H9 (cell line): ENCODE measurements around the gene DCAF7. TPM values are rescaled to one million over a fixed set of nuclear protein-coding genes. Genes with fewer than 3 reads are reported as not detected.

Experiments used
- DNase-seq: peaks from one replicate; pipeline ENCODE4 v3.0.0-alpha.2; 2017
- H2AFZ ChIP-seq: one replicate; pipeline ENCODE4 v1.6.1; 2013; ENCODE audit warnings: mild to moderate bottlenecking, low read length, control low read depth, moderate library complexity
- H2AK5ac ChIP-seq: 2 replicates; pipeline ENCODE4 v1.6.1; 2013; ENCODE audit warnings: low read length, control low read depth, mixed read lengths; ENCODE audit not compliant: insufficient read length
- H2BK120ac ChIP-seq: one replicate; pipeline ENCODE4 v1.6.1; 2013; ENCODE audit warnings: low read depth, mild to moderate bottlenecking, low read length, control low read depth, inconsistent platforms; ENCODE audit not compliant: poor library complexity, severe bottlenecking
- H2BK12ac ChIP-seq: 2 replicates; pipeline ENCODE4 v1.6.1; 2013; ENCODE audit warnings: low read length, control low read depth, mixed read lengths, low read depth; ENCODE audit not compliant: insufficient read length
- H2BK15ac ChIP-seq: 2 replicates; pipeline ENCODE4 v1.6.1; 2013; ENCODE audit warnings: low read depth, low read length, control low read depth
- H2BK20ac ChIP-seq: one replicate; pipeline ENCODE4 v1.6.1; 2013; ENCODE audit warnings: low read depth, mild to moderate bottlenecking, low read length, control low read depth, inconsistent platforms; ENCODE audit not compliant: poor library complexity, severe bottlenecking
- H2BK5ac ChIP-seq: 2 replicates; pipeline ENCODE4 v1.6.1; 2013; ENCODE audit warnings: low read length, control low read depth, mixed read lengths; ENCODE audit not compliant: insufficient read length
- H3K14ac ChIP-seq: 2 replicates; pipeline ENCODE4 v1.6.1; 2013; ENCODE audit warnings: low read length, control low read depth; ENCODE audit not compliant: insufficient read depth
- H3K18ac ChIP-seq: 2 replicates; pipeline ENCODE4 v1.6.1; 2013; ENCODE audit warnings: low read depth, mild to moderate bottlenecking, mixed read lengths, low read length, control low read depth; ENCODE audit not compliant: insufficient read length
- H3K23ac ChIP-seq: 2 replicates; pipeline ENCODE4 v1.6.1; 2013; ENCODE audit warnings: low read length, control low read depth, mixed read lengths, low read depth; ENCODE audit not compliant: insufficient read length
- H3K23me2 ChIP-seq: 2 replicates; pipeline ENCODE4 v1.6.1; 2013; ENCODE audit warnings: low read depth, mild to moderate bottlenecking, mixed read lengths, low read length, control low read depth; ENCODE audit not compliant: insufficient read length, poor library complexity, severe bottlenecking
- H3K27ac ChIP-seq: 2 replicates; pipeline ENCODE4 v1.5.1; 2013; ENCODE audit warnings: low read length, control low read depth, mixed read lengths, low read depth; ENCODE audit not compliant: insufficient read length
- H3K27me3 ChIP-seq: 2 replicates; pipeline ENCODE4 v1.6.1; 2013; ENCODE audit warnings: low read length, control low read depth, inconsistent platforms; ENCODE audit not compliant: insufficient read depth
- H3K4ac ChIP-seq: 2 replicates; pipeline ENCODE4 v1.6.1; 2013; ENCODE audit warnings: low read depth, mild to moderate bottlenecking, control low read depth, inconsistent platforms, low read length, moderate library complexity
- H3K4me1 ChIP-seq: 2 replicates; pipeline ENCODE4 v1.6.1; 2013; ENCODE audit warnings: low read length, control low read depth, inconsistent platforms; ENCODE audit not compliant: insufficient read depth
- H3K4me2 ChIP-seq: 2 replicates; pipeline ENCODE4 v1.6.1; 2013; ENCODE audit warnings: low read length, control low read depth, mixed read lengths; ENCODE audit not compliant: insufficient read length, insufficient read depth
- H3K56ac ChIP-seq: 2 replicates; pipeline ENCODE4 v1.6.1; 2013; ENCODE audit warnings: low read depth, mild to moderate bottlenecking, mixed read lengths, low read length, control low read depth; ENCODE audit not compliant: insufficient read length
- H3K79me1 ChIP-seq: 2 replicates; pipeline ENCODE4 v1.6.1; 2013; ENCODE audit warnings: low read depth, mild to moderate bottlenecking, moderate library complexity, low read length, control low read depth, inconsistent platforms; ENCODE audit not compliant: insufficient read depth, poor library complexity, severe bottlenecking
- H3K79me2 ChIP-seq: 2 replicates; pipeline ENCODE4 v1.6.1; 2013; ENCODE audit warnings: low read length, control low read depth, inconsistent platforms; ENCODE audit not compliant: insufficient read depth
- H3K9ac ChIP-seq: 2 replicates; pipeline ENCODE4 v1.6.1; 2013; ENCODE audit warnings: low read length, control low read depth, mixed read lengths; ENCODE audit not compliant: insufficient read length; ENCODE audit errors: extremely low read depth
- H3K9me3 ChIP-seq: one replicate; pipeline ENCODE4 v1.6.1; 2013; ENCODE audit warnings: low read depth, low read length, inconsistent platforms; ENCODE audit not compliant: control insufficient read depth
- H3T11ph ChIP-seq: one replicate; pipeline ENCODE4 v1.6.1; 2013; ENCODE audit warnings: mild to moderate bottlenecking, low read length, control low read depth, inconsistent platforms
- H4K20me1 ChIP-seq: one replicate; pipeline ENCODE4 v1.6.1; 2013; ENCODE audit not compliant: control insufficient read depth, insufficient read length, insufficient read depth
- H4K5ac ChIP-seq: 2 replicates; pipeline ENCODE4 v1.6.1; 2013; ENCODE audit warnings: low read depth, mild to moderate bottlenecking, mixed read lengths, low read length, control low read depth; ENCODE audit not compliant: insufficient read length
- H4K8ac ChIP-seq: replicated peaks from 2 replicates; pipeline ENCODE4 v1.6.1; 2013; ENCODE audit warnings: low read length, control low read depth, mixed read lengths, low read depth; ENCODE audit not compliant: insufficient read length
- H4K91ac ChIP-seq: 2 replicates; pipeline ENCODE4 v1.6.1; 2013; ENCODE audit warnings: low read depth, mild to moderate bottlenecking, moderate library complexity, mixed read lengths, low read length, control low read depth; ENCODE audit not compliant: insufficient read length
- H3K27ac Mint-ChIP-seq, 3 experiments: 2 replicates in 2 of 3; 3 replicates in 1 of 3; pipeline ENCODE4 v1.8.0; 2020 to 2021; ENCODE audit warnings: mixed read lengths in 3 of 3, mild to moderate bottlenecking in 1 of 3, moderate library complexity in 1 of 3
- H3K27me3 Mint-ChIP-seq: 2 replicates; pipeline ENCODE4 v1.8.0; 2021; ENCODE audit warnings: low read depth, mild to moderate bottlenecking, moderate library complexity, mixed read lengths
- H3K36me3 Mint-ChIP-seq, 3 experiments: 2 replicates in 2 of 3; 3 replicates in 1 of 3; pipeline ENCODE4 v1.8.0; 2020 to 2021; ENCODE audit warnings: low read depth in 3 of 3, mixed read lengths in 3 of 3; ENCODE audit not compliant: insufficient read depth in 1 of 3
- H3K4me1 Mint-ChIP-seq, 2 experiments: 2 replicates each; pipeline ENCODE4 v1.8.0; 2020; ENCODE audit warnings: mixed read lengths in 2 of 2
- H3K4me3 Mint-ChIP-seq, 2 experiments: 2 replicates in 1 of 2; 3 replicates in 1 of 2; pipeline ENCODE4 v1.8.0; 2020 to 2021; ENCODE audit warnings: mild to moderate bottlenecking in 2 of 2, mixed read lengths in 2 of 2, moderate library complexity in 1 of 2
- H3K9me3 Mint-ChIP-seq, 2 experiments: 2 replicates in 1 of 2; 3 replicates in 1 of 2; pipeline ENCODE4 v1.8.0; 2020; ENCODE audit warnings: mild to moderate bottlenecking in 2 of 2, mixed read lengths in 2 of 2, moderate library complexity in 1 of 2
- CTCF ChIP-seq: fragments of 200-600 bp; sonication (generic); conservative IDR thresholded peaks from 3 replicates; pipeline ENCODE4 v1.8.0; 2021; ENCODE audit warnings: antibody characterized with exemption, mild to moderate bottlenecking
- WGBS: extraction: QIAGEN DNeasy Blood & Tissue Kit; methylation state at CpG from one replicate; pipeline ENCODE4 v1.1.7; 2013; ENCODE audit warnings: missing lambda C conversion rate, low lambda C conversion rate, mixed read lengths; ENCODE audit not compliant: insufficient read length; ENCODE audit errors: extremely low coverage; 5-methylcytosine and 5-hydroxymethylcytosine counted together
- total RNA-seq: library from RNA; stranded (reverse); gene quantifications from 2 replicates; pipeline ENCODE4 v1.2.1, GENCODE V29; 2021

DCAF7 gene
- total RNA-seq, 1 experiment from 2014 or later, result 86.2 TPM

GRCh38 chr17:63542942-63543821, 7.1 kb upstream of the DCAF7 start:
- Histone ChIP-seq H2AFZ (no peak overlapping the region), H3K23me2 (peaks cover 4% of the 10 kb centered on the region), H3K79me1 (no peaks in the 10 kb centered on the region), H3K23ac (no peak overlapping the region), H2BK20ac (no peak overlapping the region), H4K5ac (no peak overlapping the region), H3K56ac (no peak overlapping the region), H3K27ac (no peak overlapping the region), H3K9me3 (no peaks in the 10 kb centered on the region), H2AK5ac (no peak overlapping the region), H2BK12ac (no peak overlapping the region), H3T11ph (no peak overlapping the region), H3K4ac (no peak overlapping the region), H2BK15ac (no peak overlapping the region), H4K20me1 (no peaks in the 10 kb centered on the region), H3K4me2 (no peak overlapping the region), H3K14ac (no peak overlapping the region), H3K79me2 (no peaks in the 10 kb centered on the region), H4K8ac (no peak overlapping the region), H3K27me3 (no peaks in the 10 kb centered on the region; the same call in 1 of the 2 replicates), H2BK5ac (no peak overlapping the region), H4K91ac (no peak overlapping the region), H3K18ac (no peak overlapping the region), H3K9ac (no peak overlapping the region), H2BK120ac (no peak overlapping the region), H3K4me1 (no peaks in the 10 kb centered on the region; the same call in 1 of the 2 replicates)
- peaks cover 11% of the 10 kb centered on the region for H3K27me3 Mint-ChIP-seq
- DNase-seq, result no peak
- no CpG with 5 or more reads among the region's 15 CpGs for whole genome bisulfite sequencing
- peaks cover 8 to 19% of the 10 kb centered on the region in 2 experiments for H3K4me1 Mint-ChIP-seq
- no peak overlapping the region for H3K27ac Mint-ChIP-seq
- H3K36me3 Mint-ChIP-seq, result no peaks in the 10 kb centered on the region
- no peak overlapping the region for H3K4me3 Mint-ChIP-seq
- no peaks in the 10 kb centered on the region; a peak in 1 of 5 replicates for H3K9me3 Mint-ChIP-seq
- no peak for TF ChIP-seq CTCF
